Measurements from ENCODE around the gene NIPA2.

DNA sequence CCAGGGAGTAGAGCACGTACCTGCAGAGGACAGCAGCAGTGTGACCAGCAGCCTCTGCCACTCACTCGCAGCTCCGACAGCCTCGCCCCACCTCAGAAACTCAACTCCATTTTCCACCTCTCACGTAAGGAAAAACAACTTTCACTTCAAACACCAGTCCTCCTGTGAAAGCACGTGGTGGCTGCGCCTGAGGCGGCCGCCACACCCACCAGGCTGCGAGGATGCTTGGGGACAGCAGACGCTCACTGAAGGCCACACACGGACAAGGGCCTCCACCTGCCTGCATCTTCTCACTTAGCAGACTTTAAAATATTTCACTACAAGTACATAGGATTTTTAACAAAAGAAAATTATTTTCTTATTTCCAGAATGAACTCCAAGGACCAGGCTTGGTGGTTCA is 73.8 kb downstream of the NIPA2 start:
- TF ChIP-seq POLR2A (IDR thresholded peaks at IDR 0.05) (no peak), POLR2AphosphoS5 (IDR thresholded peaks at IDR 0.05) (no peak), EP300 (IDR thresholded peaks at IDR 0.05) (no peak)

Data from suprapubic skin (tissue), 4 donors.